ENCODE measurements around the gene RHOBTB1.

Gene RHOBTB1

DNA sequence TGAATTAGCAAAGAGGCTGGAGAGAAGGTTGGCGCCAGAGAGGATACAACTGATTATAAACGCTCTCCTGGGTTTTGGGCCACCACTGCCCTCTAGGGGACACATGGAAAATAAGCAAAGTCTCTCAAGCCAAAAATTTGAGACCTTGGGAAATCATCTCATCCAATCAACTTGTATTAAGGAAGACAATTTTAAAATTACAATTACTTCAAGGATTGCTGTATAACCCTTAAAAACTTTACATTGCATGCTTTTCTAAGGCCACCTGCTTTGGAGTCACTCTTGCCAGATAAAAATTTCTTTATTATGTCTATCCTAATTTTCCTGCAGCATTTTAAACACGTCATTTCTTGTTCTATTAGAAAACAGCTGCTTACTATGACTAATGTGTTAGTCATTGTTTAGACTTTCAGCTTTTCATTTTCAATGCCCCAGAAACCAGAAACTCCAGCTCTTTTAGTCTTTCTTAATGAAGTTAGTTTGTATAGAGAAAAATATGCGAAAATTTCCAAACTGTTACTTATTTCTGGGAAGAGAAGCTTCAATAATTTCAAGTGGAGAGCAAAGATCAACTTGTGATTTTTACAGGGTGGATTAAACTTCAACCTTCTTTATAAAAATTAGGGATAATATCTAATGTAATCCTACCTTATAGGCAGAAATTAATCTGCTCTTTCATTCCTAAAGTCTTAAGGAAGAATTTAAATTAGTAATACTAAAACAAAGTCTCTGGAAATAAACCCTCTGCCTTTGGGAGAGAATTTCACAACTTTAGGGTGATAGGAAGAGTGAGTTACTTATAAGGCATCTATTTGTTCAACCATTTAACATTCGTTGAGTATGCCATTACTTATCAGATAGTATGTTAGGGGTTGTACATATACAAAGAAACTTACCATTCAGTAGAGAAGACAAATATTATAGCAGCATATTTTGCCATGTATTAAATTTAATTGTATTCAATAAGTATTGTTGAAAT is 20.6 kb upstream of the RHOBTB1 start:
- peak; percentile 90 for DNase-seq

DNA sequence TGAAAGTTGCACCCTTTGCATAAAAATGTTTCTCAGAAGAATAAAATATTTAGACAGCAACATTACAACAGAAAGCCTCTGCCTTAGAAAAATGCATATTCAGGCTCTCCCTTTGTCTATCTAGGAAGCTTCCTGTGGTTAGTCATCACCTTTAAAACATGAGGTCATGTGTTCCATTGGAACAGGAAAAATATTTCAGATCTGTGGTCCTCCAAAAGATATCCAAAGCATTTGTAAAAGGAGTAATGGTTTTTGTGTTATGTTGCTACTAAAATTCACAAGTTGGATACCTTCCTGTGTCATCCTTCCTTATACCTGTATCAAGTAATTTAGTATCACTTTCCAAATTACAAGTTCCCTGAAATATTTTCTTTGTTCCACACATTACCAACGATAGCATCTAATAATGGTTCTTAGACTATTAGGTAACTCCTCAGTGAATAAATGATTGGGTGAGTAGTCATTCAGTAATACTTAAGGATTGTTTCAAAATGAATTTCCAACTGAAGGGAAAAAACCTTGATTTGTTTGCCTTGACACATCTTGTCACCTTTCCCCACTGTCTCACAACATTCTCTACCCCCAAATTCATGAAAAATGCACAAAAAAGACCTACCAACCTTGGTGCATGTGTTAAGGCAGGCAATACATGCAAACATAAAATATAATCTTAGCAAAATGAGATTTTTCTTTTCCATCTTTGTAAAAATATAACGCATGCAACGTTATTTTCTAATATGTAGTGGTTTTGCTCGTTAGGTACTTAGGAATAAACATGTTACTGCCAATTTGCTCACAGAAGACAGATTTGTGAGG is 19.7 kb upstream of the RHOBTB1 start:
- DNase-seq = no peak

DNA sequence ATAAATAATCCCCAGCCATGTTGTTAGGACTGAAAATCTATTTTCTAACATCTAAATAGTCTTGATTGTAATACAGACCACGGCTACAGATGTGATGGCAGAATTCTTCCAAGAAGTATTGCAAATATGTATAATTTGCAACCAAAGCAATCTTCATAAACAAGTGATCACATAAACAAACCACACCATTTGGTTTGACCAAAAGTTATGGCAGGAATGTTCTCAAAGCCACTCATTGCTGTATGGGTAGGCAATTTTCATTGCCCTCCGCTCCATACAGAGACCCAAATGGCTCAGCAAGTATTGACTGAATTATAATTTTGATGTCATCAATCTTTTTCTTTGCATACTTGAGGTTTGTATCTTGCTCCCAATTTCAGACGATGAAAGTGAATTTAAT is 19.0 kb upstream of the RHOBTB1 start:
- no peak for DNase-seq

DNA sequence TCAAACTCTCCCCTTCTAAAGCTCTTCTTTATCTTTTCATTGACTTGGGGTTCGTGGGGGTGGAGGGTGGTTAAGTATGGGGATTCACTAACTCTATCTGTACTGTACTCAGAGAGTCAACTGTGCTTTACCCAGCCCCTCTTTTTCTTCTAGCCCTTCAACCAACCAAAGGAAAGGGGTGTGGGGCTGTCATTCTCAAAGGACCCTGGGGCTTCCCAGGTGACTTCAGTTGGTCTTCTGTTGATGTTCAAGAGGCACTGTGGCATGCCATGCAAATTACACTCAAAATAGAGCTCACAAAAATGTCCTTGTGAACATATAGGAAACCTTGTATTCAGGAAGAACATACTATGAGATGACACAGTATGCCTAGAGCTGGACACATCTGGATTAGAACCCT is 16.9 kb upstream of the RHOBTB1 start:
- no peak for DNase-seq

DNA sequence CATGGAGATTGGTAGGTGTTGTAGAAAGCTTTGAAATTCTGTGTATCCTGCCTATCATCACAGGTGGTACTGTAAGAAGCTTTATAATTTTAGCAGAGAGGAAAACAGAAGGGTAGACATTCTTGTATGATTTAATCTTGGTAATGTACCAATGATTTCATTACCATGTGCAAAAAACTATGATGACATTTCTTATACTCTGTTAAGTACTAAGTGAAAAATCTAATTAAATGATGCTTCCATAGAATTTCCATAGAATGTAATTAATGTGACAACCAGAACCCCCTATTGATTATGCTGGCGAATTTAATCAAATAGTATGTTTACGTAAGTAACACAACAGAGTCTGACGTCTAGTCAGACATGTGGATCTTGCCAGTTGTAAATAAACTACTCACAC is 16.0 kb upstream of the RHOBTB1 start:
- DNase-seq = no peak

DNA sequence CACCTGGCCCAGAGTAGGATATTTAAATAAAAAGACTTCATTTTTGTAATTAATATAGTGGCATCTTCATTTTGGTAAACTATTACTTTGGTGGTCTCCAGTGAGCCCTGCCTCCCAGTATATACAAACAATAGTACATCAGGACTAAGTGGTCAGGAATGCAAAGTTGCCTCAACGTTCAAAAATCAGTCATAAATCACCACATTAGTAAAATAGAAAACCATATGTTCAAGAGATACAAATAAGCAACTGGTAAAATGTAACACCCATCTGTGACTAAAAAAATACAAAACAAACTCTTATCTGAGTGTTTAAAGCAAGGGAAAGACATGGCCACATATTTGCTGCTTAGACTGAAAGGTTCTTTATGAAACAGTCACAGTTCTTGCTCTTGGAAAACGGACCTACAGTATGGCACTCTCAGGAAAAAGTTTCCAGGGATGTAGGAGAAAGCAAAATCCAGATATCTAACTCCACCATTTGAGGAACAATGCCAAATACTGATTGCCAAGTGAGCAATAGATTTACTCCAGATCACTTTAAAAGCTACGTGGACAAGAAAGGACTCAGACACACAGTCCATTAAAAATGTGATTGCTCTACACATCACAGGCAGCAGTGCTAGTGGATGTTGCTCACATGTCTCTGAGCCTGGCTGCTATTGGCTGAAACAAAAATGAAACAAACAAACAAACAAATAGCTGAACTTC is 15.1 kb upstream of the RHOBTB1 start:
- no peak for DNase-seq

DNA sequence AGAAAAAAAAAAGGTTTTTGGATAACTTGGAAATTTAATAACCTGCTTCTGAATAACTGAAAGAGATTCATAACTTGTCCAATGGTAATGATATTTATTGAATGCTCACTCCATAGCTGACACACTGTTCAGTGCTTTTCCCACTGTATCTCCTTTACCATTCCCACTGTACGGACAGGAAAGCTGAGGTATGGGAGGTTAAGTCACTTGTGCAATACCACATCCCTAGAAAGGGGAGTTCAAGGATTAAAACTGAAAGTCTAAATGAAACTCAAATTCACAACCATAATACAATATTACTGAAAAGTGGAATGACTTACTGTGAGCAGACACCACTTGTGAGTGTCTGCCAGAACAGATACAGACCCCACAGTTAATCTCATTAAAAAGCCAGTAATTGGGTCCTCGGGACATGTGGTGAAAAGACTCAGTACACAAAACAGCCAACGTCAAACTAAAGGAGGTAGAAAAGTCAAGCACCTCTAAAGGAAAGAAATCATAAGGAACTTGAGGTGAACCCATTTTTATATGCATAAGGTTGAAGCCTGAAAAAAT is 13.8 kb upstream of the RHOBTB1 start:
- DNase-seq = no peak

DNA sequence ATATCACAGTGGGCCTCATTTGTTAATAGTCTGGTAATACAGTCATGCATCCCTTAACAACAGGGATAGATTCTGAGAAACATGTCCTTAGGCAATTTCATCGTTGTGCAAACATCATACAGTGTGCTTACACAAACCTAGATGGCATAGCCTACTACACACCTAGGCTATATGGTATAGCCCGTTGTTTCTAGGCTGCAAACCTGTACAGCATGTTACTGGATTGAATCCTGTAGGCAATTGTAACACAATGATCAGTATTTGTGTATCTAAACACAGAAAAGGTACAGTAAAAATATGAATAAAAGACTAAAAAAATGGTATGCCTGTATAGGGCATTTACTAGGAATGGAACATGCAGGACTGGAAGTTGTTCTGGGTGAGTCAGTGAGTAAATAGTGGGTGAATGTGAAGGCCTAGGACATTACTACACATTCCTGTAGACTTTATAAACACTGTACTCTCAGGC is 12.0 kb upstream of the RHOBTB1 start:
- no peak for DNase-seq

DNA sequence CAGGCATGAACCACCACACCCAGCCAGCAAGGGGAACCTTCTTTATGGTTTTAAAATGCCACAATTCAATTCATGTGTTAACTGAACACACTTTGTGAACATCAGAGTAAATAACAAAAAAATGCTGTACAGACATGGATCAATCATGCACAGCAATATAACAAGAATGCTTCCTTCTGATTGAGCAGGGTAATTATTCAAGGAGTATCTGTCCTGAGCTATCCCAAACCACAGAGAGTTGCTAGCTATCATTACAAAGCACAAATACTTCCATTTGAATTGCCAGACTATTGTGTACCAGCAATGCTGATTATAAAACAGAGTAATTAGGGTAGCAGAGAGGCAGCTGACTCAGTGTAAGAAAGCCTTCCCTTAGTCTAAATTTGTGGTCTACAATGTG is 11.3 kb upstream of the RHOBTB1 start:
- DNase-seq = no peak

DNA sequence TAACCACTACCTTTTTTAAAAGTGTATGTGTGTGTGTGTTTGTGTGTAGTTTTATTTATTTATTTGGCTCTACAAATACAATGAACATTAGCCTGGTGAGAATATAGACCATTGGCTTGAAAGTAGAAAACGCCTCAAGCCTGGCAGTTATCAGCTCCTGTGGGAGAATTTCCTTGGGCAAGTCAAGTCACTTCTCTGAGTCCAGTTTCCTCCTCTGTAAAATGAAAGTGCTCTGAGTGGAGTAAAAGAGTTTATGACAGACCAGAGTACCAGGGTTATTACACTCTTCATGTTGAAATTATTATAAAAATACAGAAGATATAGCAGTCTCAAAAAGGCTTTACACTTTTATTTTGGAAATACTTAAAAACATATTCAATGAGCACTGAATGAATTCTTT is 10.1 kb upstream of the RHOBTB1 start:
- no peak for DNase-seq

DNA sequence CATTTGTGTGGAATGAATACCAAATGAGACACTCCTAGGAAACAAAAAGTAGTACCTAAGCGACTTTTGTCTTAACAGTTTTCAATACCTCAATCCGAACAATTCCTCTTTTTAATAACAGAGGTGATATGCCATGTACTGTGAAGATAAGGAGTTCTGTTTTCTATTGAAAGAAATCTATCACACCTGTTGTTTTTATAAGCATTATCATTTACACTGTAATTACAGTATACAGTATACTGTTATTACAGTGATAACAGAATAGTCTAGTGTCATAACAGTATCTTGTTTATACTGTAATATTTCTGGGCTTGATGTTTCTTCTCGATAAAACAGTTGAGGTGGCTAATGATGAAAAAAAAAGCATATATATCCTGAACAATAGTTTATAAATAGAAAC is 9.4 kb upstream of the RHOBTB1 start:
- DNase-seq = no peak

DNA sequence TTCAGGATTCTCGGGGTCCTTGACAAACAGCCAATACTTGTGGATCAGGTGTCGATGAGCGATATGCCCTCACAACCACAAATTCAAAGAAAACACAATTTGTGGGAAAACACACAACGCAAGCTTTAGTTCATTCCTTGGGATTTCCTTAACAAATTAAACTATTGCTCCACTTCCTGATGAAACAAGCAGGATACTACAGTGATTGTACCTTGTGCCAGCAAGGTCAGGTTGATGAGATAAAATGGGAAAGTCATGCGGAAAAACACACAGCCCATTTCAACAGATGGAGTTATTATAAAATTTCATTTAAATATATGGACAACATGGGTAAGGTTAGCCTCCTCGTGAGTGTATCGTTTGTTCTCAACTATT is 8.8 kb upstream of the RHOBTB1 start:
- DNase-seq = no peak

DNA sequence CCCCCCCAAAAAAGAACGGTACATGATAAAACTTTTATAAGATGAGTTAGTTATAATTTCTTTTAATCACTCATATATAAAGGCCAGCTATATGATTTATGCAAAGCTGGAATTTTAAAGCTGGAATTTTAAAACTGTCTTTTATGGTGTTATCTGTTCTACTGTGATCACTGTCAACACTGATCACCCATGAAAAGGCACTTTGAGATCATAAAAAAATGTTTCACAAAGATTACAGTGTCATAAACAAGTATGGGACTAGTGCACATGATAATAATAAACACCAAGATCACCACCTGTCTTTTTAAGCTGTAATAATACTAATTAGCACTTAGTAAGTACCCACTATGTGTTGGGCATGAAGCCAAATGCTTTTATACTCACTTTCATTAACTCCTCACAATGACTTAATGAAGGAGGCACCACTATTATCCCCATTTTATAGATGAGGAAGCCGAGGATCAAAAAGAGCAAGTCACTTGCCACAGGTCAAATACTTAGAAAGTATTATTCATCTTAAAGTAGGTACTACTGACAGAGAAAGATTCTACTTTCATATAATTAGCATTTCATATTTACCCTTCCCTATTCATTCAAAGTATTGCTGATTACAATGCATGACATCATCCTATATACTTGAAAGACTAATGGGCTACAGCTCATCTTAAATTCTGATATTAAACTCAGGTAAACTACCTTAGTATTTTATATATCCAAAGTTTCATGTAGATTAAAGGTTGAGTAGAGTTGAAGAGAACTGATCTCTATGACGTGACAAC is 8.3 kb upstream of the RHOBTB1 start:
- no peak for DNase-seq

DNA sequence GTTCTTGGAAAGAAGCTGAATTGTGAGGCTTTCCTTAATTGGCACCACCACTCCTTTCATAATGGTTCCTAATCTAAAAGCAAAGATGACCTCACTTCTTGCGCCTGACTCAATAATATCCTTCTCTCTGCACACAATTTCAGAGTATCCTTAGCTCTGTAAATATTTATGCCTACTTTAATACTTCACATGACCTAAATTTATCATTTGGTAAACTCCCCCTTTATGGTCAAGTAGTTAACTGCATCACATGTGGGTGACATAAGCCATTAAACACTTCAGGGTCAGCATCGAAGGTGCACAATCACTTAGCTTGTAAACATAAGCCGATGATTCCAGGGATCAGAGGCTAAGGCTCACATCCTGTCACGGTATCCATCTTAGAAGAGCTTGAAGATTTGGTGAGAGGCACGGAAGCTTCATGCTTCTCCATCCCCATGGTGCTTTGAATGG is 7.3 kb upstream of the RHOBTB1 start:
- no peak for DNase-seq

DNA sequence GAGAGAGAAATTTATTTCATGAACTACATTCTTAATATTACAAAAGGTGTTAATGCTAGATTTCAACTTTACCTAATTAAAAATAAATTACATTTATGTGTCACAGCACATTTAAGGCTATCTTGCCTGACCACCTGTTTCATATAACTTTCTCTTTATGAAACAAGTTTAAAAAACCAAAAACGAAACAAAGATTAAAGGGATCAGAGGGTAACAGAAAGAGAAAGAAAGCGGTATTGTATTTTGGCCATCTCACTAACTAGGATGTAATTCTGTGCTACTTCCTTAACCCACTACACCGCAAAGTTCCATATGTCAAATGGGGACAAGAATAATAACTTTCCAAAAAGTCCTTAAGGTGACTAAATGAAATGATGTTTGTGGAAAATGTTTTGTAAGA is 6.3 kb upstream of the RHOBTB1 start:
- DNase-seq = no peak

DNA sequence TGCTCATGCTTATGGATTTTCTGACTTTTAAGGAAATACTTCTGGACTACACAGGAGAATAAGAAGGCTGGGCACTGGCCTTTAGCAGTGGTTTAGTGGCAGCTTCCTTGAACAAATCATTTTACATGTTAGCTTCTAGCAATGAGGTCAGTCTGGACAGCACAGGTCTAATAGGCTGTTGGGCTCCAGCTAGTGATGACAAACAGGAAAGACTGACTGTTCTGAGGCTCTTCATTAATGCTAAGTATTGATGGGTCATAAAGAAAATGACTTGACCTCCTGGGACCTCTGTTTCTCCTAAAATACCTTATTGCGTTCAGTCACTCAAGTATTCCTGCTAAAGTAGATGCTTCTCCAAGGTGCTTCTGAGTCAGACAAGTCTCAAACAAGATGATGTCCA is 4.9 kb upstream of the RHOBTB1 start:
- DNase-seq = no peak

DNA sequence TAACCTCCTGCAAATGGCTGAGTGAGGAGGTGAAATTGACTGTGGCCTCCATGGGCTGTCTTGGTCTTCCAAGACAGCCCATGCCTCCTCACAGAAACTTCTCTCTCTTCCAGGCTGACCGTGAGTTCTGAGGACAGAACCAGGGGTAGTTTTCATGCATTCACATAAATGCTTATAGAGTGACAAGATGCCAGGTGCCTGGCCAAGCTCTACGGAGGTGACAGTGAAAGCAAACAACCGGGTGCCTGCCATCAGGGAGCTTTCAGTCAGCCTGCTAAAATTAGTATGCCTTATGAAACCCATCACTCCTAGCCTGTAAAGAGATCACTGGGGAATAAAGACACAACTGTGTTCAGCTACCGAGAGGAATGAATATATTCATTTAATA is 919 bp upstream of the RHOBTB1 start:
- no peak for DNase-seq

DNA sequence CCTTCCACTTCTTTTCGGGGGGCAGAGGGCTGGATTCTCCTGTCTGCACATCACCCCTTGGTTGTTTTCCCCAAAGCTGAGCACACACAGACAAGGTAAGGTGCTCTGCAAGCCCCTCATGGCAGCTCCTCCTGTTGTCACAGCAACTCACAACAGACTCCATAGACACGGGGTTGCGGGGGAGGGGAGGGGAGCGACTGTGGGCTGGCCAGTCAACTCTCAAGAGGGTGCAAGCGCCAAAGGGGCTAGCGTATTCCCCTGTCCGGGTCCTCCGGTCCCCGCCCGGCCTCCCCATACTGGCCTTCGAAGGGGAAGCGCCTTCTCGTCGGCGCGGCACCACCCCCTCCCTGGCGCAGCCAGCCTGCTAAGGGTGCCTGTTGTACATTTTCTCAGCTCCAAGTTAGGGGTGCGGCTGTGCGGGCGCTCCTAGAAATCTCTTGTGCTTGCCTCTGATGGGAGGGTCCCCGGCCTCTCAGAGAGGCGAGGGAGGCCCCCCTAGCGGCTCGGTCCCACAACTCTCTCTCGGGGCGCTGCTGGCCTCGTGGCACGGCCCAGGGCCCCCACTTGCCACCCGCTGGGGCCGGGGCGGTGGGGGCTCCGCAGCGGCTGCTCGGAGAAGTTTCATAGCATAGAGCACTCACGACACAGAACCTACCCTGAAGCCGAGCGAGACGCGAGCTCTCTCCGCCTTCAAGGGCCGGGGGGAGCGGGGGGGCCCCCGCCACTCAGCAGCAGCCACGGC is 498 bp downstream of the RHOBTB1 start:
- DNase-seq = peak; percentile 62

DNA sequence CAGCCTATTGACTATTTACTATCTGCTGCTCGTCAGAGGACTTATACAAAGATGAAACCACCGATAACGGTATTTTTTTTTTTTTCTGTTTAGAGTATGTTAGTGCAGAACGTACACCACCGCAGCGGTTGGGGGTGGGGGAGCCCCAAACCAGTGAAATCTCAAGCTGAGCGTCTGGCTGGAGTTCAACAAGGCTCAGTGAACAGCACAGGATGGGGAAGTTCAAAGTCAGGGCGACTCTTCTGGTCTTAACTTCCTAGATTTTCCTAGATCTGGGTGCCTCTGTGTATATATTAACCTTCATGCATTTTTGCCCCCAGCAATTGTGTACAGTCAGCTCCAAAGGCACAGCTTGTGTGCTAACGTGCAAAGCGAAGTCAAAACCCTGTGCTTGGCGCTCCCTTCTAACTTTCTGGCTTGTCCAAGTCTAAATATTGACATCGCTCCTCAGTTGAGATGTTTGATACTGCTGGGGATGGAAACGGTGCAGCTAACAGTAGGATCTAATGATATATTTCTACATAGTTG is 1.1 kb downstream of the RHOBTB1 start:
- peak; percentile 60 for DNase-seq

DNA sequence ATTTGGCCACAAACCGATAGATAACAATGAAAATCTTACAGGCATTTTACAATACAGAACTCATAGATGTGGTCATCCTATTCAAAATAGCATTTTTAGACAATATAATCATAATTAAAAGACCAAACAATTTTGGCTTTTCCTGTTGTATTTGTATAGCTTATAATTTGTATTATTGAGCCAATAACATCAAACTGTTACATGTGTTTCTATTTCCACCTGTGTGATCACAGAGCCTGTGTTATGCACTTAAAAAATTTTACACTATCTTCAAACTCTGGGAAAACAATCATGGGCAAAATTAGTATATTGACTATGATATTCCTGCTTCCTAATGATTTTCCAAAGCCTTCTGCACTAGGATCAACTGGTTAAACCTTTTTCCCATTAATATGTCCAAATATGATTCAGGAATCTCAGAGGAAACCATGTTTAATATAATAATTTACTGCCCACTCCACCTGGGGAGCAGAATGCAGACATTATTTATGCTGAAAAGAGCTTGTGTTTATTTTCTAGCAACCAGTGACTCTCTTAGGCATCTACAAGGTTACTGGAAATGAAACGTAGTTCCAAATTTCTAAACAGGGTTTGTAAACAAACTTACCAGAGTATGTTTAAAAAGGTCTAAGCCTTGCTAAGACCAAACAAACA is 1.7 kb downstream of the RHOBTB1 start:
- no peak for DNase-seq

DNA sequence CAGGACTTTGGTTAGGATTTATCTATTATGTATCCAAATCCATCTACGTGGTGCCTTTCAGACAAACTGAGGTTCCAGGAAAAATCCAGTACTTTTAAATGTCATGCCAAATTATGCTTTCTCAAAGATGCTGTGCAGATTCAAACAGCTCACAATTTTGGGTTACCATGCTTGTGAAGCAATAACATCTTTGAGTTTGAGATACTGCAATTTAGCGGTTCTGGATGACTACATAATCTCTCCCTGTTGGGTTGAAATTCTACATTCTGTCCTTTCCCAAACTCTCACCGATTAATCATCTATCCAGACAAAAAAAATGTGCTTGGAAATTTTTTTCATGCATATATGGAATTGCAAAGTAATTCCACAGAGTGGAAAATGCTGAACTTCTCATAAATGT is 3.5 kb downstream of the RHOBTB1 start:
- no peak for DNase-seq
